ENCODE measurements around the gene ABHD2.

DNA sequence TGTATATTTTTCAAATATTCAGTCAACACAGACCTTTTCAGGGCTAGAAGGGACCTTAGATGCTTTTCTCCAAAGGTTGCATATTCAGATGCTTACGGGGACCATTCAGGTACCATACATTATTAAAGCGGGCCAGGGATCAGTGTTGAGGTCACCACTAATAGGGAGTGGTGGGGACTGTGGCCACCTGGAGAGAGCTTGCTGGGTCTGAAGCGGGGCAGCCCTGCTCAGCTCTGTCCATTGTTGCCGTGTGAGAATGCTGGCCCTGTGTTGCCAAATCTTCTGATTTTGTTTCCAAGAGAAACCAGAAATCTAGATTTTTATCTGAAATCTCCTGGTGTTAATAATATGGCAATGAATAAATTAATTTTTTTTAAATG, 23.7 kb downstream of the ABHD2 start:
- no peak for TF ChIP-seq TCF7 (CRISPR knock-in tag; IDR thresholded peaks at IDR 0.05; ENCODE audit: low read depth)
- TF ChIP-seq NFE2L1 (CRISPR knock-in tag; IDR thresholded peaks at IDR 0.05), result no peak
- TF ChIP-seq, protein P1, sequence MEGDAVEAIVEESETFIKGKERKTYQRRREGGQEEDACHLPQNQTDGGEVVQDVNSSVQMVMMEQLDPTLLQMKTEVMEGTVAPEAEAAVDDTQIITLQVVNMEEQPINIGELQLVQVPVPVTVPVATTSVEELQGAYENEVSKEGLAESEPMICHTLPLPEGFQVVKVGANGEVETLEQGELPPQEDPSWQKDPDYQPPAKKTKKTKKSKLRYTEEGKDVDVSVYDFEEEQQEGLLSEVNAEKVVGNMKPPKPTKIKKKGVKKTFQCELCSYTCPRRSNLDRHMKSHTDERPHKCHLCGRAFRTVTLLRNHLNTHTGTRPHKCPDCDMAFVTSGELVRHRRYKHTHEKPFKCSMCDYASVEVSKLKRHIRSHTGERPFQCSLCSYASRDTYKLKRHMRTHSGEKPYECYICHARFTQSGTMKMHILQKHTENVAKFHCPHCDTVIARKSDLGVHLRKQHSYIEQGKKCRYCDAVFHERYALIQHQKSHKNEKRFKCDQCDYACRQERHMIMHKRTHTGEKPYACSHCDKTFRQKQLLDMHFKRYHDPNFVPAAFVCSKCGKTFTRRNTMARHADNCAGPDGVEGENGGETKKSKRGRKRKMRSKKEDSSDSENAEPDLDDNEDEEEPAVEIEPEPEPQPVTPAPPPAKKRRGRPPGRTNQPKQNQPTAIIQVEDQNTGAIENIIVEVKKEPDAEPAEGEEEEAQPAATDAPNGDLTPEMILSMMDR (IDR thresholded peaks at IDR 0.05), result no peak
- TF ChIP-seq HMGA2 (CRISPR knock-in tag; IDR thresholded peaks at IDR 0.05), result no peak
- TF ChIP-seq ESRRA (CRISPR knock-in tag; IDR thresholded peaks at IDR 0.05; ENCODE audit: borderline replicate concordance), result no peak
- TF ChIP-seq, protein P2, sequence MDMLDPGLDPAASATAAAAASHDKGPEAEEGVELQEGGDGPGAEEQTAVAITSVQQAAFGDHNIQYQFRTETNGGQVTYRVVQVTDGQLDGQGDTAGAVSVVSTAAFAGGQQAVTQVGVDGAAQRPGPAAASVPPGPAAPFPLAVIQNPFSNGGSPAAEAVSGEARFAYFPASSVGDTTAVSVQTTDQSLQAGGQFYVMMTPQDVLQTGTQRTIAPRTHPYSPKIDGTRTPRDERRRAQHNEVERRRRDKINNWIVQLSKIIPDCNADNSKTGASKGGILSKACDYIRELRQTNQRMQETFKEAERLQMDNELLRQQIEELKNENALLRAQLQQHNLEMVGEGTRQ (CRISPR knock-in tag; IDR thresholded peaks at IDR 0.05), result no peak
